ENCODE measurements around the gene MAP7.

- TF ChIP-seq KLF16 (CRISPR knock-in tag; IDR thresholded peaks at IDR 0.05) (no peak), PRDM15 (CRISPR knock-in tag; IDR thresholded peaks at IDR 0.05) (no peak), ZNF512 (CRISPR knock-in tag; IDR thresholded peaks at IDR 0.05) (no peak), PATZ1 (CRISPR knock-in tag; IDR thresholded peaks at IDR 0.05) (no peak), POLR2A (IDR thresholded peaks at IDR 0.05; ENCODE audit: insufficient read depth in 1 of 2, low read depth in 2 of 2, low read length in 2 of 2) (no peak), NFIC (IDR thresholded peaks at IDR 0.05; ENCODE audit: low read length) (no peak), CTCF (CRISPR knock-in tag; IDR thresholded peaks at IDR 0.05) (no peak), ZNF639 (CRISPR knock-in tag; conservative IDR thresholded peaks at IDR 0.05) (no peak)
Observed at GRCh38 chr6:136410201-136411024, 139.8 kb downstream of the MAP7 start.

Data from HepG2 (cell line).